WTC11 (cell line): ENCODE data around the gene CAV3.

ENCODE experiments used
- CBFB ChIP-seq: sonication (generic); formaldehyde crosslinking; IDR thresholded peaks from 2 replicates; pipeline ENCODE4 v1.8.1; 2022; ENCODE audit warnings: mild to moderate bottlenecking, low read depth, missing genetic modification reagents
- CREB1 ChIP-seq: sonication (generic); formaldehyde crosslinking; IDR thresholded peaks from 2 replicates; pipeline ENCODE4 v1.8.0; 2023; ENCODE audit warnings: mild to moderate bottlenecking, missing genetic modification reagents
- CREM ChIP-seq: sonication (generic); formaldehyde crosslinking; IDR thresholded peaks from 2 replicates; pipeline ENCODE4 v1.8.1; 2022; ENCODE audit warnings: mild to moderate bottlenecking, missing genetic modification reagents, moderate library complexity
- E2F5 ChIP-seq: sonication (generic); formaldehyde crosslinking; IDR thresholded peaks from 2 replicates; pipeline ENCODE4 v1.8.1; 2022; ENCODE audit warnings: mild to moderate bottlenecking, moderate library complexity, missing genetic modification reagents
- NFYB ChIP-seq: sonication (generic); formaldehyde crosslinking; conservative IDR thresholded peaks from 2 replicates; pipeline ENCODE4 v1.8.0; 2022; ENCODE audit warnings: low read depth, missing genetic modification reagents
- NR2C2 ChIP-seq: sonication (generic); formaldehyde crosslinking; IDR thresholded peaks from 2 replicates; pipeline ENCODE4 v1.8.0; 2022; ENCODE audit warnings: mild to moderate bottlenecking, missing genetic modification reagents
- SMAD3 ChIP-seq: sonication (generic); formaldehyde crosslinking; IDR thresholded peaks from 2 replicates; pipeline ENCODE4 v1.8.0; 2022; ENCODE audit warnings: missing genetic modification reagents, mild to moderate bottlenecking, borderline replicate concordance
- USF1 ChIP-seq: sonication (generic); formaldehyde crosslinking; IDR thresholded peaks from 2 replicates; pipeline ENCODE4 v1.8.0; 2022; ENCODE audit warnings: mild to moderate bottlenecking, missing genetic modification reagents
- TF ChIP-seq, protein P1 (sequence below): fragments of 200-600 bp; IDR thresholded peaks from 2 replicates; pipeline ENCODE4 v1.8.0; 2022; ENCODE audit warnings: antibody characterized with exemption
- TF ChIP-seq, protein P2 (sequence below): fragments of 250-450 bp; sonication (Bioruptor Pico); IDR thresholded peaks from 2 replicates; pipeline ENCODE4 v1.9.0; 2021; ENCODE audit warnings: mild to moderate bottlenecking
- TF ChIP-seq, protein P3 (sequence below): sonication (generic); formaldehyde crosslinking; IDR thresholded peaks from 2 replicates; pipeline ENCODE4 v1.8.1; 2022; ENCODE audit warnings: missing genetic modification reagents, borderline replicate concordance
- TF ChIP-seq, protein P4 (sequence below): sonication (generic); formaldehyde crosslinking; IDR thresholded peaks from 2 replicates; pipeline ENCODE4 v1.8.1; 2022; ENCODE audit warnings: low read depth, mild to moderate bottlenecking, moderate library complexity, missing genetic modification reagents, borderline replicate concordance
- TF ChIP-seq, protein P5 (sequence below): fragments of 250-450 bp; sonication (Bioruptor Pico); IDR thresholded peaks from 2 replicates; pipeline ENCODE4 v2.1.2; 2022; ENCODE audit warnings: mild to moderate bottlenecking, moderate library complexity

DNA sequence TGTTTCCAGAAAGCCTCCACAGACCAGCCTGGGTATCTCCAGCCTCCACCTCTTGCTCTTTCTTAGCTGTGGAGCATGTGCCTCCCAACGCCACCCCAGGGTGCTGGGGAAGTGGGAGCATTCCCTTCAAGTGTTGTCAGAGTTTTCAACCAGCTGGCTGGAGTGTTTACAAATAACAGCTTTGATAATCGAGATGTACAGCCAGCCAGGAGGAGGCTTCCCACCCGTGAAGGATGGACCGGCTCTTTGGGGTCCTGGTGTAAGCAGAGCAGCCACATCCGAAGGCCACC lies 44.3 kb downstream of the CAV3 start:
- TF ChIP-seq CREB1 (CRISPR knock-in tag) (no peak), NR2C2 (no peak), USF1 (CRISPR knock-in tag) (no peak), E2F5 (CRISPR knock-in tag) (no peak), SMAD3 (CRISPR knock-in tag) (no peak), CREM (CRISPR knock-in tag) (no peak), NFYB (CRISPR knock-in tag) (no peak), CBFB (CRISPR knock-in tag) (no peak)
- TF ChIP-seq, protein P1, sequence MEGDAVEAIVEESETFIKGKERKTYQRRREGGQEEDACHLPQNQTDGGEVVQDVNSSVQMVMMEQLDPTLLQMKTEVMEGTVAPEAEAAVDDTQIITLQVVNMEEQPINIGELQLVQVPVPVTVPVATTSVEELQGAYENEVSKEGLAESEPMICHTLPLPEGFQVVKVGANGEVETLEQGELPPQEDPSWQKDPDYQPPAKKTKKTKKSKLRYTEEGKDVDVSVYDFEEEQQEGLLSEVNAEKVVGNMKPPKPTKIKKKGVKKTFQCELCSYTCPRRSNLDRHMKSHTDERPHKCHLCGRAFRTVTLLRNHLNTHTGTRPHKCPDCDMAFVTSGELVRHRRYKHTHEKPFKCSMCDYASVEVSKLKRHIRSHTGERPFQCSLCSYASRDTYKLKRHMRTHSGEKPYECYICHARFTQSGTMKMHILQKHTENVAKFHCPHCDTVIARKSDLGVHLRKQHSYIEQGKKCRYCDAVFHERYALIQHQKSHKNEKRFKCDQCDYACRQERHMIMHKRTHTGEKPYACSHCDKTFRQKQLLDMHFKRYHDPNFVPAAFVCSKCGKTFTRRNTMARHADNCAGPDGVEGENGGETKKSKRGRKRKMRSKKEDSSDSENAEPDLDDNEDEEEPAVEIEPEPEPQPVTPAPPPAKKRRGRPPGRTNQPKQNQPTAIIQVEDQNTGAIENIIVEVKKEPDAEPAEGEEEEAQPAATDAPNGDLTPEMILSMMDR = no peak
- TF ChIP-seq, protein P2, sequence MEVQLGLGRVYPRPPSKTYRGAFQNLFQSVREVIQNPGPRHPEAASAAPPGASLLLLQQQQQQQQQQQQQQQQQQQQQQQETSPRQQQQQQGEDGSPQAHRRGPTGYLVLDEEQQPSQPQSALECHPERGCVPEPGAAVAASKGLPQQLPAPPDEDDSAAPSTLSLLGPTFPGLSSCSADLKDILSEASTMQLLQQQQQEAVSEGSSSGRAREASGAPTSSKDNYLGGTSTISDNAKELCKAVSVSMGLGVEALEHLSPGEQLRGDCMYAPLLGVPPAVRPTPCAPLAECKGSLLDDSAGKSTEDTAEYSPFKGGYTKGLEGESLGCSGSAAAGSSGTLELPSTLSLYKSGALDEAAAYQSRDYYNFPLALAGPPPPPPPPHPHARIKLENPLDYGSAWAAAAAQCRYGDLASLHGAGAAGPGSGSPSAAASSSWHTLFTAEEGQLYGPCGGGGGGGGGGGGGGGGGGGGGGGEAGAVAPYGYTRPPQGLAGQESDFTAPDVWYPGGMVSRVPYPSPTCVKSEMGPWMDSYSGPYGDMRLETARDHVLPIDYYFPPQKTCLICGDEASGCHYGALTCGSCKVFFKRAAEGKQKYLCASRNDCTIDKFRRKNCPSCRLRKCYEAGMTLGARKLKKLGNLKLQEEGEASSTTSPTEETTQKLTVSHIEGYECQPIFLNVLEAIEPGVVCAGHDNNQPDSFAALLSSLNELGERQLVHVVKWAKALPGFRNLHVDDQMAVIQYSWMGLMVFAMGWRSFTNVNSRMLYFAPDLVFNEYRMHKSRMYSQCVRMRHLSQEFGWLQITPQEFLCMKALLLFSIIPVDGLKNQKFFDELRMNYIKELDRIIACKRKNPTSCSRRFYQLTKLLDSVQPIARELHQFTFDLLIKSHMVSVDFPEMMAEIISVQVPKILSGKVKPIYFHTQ (CRISPR knock-in tag) = no peak
- TF ChIP-seq, protein P3, sequence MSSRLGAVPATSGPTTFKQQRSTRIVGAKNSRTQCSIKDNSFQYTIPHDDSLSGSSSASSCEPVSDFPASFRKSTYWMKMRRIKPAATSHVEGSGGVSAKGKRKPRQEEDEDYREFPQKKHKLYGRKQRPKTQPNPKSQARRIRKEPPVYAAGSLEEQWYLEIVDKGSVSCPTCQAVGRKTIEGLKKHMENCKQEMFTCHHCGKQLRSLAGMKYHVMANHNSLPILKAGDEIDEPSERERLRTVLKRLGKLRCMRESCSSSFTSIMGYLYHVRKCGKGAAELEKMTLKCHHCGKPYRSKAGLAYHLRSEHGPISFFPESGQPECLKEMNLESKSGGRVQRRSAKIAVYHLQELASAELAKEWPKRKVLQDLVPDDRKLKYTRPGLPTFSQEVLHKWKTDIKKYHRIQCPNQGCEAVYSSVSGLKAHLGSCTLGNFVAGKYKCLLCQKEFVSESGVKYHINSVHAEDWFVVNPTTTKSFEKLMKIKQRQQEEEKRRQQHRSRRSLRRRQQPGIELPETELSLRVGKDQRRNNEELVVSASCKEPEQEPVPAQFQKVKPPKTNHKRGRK (CRISPR knock-in tag) = no peak
- TF ChIP-seq, protein P4, sequence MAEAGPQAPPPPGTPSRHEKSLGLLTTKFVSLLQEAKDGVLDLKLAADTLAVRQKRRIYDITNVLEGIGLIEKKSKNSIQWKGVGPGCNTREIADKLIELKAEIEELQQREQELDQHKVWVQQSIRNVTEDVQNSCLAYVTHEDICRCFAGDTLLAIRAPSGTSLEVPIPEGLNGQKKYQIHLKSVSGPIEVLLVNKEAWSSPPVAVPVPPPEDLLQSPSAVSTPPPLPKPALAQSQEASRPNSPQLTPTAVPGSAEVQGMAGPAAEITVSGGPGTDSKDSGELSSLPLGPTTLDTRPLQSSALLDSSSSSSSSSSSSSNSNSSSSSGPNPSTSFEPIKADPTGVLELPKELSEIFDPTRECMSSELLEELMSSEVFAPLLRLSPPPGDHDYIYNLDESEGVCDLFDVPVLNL (CRISPR knock-in tag) = no peak
- TF ChIP-seq, protein P5, sequence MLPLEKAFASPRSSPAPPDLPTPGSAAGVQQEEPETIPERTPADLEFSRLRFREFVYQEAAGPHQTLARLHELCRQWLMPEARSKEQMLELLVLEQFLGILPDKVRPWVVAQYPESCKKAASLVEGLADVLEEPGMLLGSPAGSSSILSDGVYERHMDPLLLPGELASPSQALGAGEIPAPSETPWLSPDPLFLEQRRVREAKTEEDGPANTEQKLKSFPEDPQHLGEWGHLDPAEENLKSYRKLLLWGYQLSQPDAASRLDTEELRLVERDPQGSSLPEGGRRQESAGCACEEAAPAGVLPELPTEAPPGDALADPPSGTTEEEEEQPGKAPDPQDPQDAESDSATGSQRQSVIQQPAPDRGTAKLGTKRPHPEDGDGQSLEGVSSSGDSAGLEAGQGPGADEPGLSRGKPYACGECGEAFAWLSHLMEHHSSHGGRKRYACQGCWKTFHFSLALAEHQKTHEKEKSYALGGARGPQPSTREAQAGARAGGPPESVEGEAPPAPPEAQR = no peak
